GM21367 (cell line): ENCODE data around the gene CASKIN2.
"Not testable (repeated sequence)": the region's sequence is repeated elsewhere in the genome, so short reads cannot be mapped to it uniquely, and the experiment has no call there.

Source experiments
- ATAC-seq: cut with Tn5 transposase; IDR thresholded peaks from one replicate; pipeline ENCODE4 v1.9.1; 2021; ENCODE audit not compliant: unreplicated experiment

The CASKIN2 gene

DNA sequence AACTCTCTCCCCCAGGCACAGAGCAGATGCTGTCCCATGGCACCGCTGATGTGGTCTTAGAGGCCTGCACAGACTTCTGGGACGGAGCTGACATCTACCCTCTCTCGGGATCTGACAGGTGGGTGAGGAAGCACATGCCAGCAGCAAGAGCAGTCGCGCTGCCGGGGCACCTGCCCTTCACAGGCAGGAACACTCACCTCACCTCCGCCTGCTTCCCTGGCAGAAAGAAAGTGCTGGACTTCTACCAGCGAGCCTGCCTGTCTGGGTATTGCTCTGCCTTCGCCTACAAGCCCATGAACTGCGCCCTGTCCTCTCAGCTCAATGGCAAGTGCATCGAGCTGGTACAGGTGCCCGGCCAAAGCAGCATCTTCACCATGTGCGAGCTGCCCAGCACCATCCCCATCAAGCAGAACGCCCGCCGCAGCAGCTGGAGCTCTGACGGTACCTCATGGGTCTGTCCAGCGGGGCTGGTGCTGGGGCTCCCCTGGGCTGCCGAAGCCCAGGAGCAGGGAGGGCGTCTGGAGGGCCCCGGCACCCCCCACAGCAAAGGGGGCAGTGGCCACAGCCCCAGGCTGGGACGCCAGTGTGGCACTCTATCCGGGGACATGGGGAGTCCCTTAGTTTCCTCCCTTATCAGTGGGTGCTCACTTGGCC lies 21.7 kb downstream of the CASKIN2 start:
- ATAC-seq = no peak

DNA sequence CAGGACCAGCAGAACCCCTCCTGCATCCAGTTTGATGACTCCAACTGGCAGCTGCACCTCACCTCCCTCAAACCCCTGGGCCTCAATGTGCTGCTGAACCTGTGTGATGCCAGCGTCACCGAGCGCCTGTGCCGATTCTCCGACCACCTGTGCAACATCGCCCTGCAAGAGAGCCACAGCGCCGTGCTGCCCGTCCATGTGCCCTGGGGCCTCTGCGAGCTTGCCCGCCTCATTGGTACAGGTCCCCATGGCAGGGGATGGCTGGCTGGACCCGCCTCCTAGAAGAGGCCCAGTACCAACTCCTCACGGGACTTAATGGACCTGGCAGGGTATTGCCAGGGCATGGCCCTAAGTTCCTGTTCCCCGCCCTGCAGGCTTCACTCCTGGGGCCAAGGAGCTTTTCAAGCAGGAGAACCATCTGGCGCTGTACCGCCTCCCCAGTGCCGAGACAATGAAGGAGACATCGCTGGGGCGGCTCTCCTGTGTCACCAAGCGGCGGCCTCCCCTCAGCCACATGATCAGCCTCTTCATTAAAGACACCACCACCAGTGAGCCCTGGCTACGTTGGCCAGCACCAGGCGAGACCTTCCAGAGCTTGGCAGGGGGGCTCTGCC lies 22.7 kb downstream of the CASKIN2 start:
- ATAC-seq = no peak

DNA sequence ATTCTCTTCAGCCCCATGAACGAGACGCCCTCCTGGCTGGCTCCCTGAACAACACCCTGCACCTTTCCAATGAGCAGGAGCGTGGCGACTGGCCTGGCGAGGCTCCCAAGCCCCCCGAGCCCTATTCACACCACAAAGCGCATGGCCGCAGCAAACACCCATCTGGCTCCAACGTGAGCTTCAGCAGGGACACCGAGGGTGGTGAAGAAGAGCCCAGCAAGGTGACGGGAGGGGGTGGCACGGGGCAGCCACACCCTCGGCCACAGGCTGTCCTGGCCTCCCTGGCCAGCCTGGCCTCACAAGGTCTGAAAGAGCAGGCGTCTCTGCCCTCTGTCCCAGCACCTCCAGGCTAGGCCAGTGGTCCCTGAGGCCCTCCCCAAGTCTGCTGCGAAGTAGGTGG lies 23.7 kb downstream of the CASKIN2 start:
- no peak for ATAC-seq

DNA sequence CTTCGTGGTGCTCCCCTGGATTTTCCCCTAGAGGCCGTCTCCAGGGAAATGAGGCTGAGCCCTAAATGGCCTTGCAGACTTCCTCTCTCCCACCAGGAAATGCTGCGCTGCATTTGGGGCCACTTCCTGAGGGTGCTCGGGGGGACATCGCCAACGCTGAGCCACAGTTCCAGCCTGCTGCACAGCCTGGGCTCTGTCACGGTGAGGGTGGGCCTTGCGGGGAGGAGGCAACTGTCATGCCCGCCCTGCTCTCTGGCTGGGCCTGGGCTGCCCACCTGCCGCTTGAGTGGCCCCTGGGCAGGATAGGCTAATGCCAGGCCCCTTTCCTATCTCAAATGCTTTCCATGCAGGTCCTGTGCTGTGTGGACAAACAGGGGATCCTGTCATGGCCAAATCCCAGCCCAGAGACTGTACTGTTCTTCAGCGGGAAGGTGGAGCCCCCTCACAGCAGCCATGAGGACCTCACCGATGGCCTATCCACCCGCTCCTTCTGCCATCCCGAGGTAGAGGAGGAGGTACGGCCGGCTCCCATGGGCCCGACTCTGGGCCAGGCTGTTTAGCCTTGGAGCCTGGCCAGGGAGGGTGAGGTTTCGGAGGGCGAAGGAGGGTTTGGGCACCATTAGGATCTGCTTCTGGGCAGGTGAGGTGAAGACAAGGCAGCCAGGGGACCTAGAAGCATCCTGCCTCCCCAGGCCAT lies 24.2 kb downstream of the CASKIN2 start:
- ATAC-seq = no peak

DNA sequence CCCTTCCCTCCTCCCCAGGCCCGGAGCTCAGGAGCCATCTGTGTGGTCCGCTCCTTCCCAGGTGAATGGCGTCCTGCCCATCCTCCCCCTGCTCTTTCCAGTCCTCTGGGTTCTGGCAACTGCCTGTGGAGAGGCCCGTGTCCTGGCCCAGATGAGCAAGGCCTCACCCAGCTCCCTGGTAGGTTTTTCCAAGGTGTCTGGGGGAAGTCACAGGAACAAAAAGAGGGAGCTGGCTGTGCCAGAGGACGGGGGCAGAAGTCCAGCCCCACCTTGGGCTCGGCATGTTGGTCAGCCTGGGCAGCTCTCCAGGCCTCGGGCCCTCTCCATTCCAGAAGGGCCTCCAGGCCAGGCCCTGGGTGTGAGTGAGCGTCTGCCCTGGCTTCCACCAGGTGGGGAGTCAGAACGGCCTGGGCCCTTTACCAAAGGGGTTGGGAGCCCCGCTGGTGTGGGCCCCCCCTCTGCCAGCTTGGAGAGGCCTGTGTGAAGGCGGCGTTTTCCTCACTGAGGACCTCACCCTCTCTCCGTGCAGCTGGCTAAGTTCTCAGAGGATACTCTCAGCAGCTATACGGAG lies 25.1 kb downstream of the CASKIN2 start:
- no peak for ATAC-seq

DNA sequence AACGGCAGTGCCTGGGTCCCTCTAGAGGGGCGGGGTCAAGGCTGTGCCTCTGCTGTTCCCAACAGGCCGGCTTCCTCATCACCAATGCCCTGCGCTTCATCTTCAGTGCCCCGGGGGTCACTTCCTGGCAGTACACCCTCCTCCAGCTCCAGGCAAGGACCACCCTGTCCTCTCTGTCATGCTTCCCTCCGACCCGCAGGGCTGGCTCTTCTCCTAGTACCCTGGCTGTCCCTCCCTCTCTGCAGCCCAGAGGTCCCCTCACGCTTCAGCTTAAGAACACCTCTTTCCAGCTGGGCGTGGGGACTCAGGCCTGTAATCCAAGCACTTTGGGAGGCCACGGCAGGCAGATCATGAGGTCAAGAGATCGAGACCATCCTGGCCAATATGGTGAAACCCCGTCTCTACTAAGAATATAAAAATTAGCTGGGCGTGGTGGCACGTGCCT lies 25.8 kb downstream of the CASKIN2 start:
- ATAC-seq = no peak

DNA sequence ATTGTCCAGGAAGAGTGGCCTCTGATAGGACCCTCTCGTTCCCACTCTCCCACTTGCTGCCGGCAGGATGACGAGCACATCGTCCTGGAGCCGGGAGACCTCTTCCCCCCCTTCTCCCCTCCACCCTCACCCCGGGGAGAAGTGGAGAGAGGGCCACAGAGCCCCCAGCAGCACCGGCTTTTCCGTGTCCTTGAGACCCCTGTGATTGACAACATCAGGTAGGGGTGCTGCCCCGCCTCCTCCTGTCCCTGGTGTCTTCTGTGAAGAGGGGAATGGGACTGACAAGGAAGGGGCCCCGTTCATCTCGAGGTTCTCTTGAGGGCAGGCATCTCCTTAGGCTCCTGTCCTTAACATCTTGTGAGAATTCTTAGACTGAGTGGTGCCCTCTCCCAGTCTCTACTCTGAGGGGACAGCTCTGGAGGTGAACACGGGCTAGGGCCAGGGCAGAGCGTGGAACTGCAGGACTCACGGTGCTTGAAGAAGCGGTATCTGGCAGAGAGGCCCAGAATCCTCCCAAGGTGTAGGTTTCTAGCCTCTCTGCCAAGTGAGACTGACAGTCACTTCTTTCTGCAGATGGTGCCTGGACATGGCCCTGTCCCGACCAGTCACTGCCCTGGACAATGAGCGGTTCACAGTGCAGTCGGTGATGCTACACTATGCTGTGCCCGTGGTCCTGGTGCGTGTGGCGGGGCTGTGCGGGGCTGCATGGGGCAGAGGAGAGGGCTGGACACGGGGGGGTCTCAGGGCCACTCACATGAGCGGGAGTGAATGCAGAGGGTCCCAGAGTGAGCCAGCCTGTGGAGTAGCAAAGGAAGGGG lies 26.4 kb downstream of the CASKIN2 start:
- no peak for ATAC-seq

DNA sequence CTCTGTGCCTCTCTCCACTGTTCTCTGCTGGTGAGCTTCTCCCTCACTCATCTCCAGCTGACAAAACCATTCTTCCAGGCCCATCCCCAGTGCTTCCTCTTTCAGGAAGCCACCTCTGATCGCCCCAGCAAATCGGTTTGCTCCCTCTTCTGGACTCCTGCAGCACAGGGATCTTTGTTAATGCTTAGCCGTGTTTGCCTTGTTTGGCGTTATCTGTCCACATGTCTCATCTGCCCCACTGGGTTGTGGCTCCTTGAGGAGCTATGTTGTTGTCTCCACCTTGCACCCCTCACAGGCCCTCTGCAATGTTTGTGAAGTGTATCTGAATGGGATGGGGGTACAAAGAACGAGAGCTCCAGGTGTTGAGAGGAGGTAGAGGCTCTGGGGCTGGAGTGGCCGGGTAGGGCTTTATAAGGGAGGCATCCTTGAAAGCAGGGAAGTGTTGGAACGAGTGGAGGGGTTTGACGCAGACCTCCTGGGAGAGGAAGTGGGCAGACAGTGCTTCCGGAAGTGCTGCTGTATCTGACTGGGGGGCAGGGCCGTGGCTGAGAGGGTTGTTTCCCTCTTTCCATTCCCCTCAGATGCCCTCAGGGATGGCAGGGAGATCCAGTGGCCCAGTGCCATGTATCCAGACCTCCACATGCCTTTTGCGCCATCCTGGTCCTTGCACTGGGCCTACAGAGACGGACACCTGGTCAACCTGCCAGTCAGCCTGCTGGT lies 27.8 kb downstream of the CASKIN2 start:
- ATAC-seq = no peak

DNA sequence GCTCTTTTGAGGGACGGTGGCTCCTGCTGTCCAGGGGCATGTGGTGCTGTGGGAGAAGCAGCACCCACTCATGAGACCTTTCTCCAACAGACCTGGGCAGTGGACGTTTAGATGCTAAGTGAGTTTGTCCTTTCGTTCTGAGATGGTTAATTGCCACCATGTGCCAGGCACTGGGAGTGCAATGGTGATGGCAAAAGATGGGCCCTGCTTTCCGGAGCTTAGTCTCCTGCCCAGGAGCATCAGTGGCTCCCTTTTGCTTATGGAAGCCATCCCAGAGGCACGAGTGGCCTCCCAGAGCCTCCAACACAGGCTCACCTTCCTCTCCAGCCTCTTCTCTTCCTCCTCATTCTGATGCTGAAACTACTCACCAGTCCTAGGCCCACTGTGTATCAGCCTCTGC lies 28.4 kb downstream of the CASKIN2 start:
- ATAC-seq = no peak

DNA sequence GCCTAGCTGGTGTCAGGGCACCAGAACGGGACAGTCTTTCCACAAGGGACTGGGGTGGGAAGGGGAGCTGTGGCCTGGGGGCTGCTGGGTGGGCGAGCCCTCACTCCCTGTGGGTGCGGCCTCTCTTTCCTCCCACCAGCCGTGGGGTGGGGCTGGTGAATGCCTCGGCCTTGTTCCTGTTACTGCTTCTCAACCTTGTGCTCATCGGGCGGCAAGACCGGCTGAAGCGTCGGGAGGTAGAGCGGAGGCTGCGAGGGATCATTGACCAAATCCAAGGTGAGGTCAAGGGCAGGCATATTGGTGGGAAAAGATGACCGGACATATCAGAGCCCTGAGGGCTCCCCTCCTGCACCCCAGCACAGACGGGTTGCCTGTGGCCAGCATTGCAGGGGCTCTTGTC lies 29.2 kb downstream of the CASKIN2 start:
- ATAC-seq = no peak

DNA sequence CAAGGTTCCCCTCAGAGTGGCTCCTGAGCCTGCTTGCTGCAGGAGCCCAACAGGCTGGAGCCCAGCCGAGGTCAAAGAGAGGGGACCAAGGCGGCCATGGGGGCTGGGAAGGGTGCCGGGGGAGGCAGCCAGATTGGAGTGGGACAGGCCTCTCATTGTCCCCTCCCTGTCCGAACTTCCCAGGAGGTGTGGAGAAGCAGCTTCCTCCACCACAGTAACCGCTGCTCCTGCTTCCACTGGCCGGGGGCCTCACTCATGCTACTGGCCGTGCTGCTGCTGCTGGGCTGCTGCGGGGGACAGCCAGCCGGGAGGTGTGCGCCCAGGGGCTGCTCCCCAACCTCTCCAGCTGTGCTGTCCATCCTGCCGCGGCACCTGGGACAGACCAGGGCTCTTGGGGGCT lies 29.6 kb downstream of the CASKIN2 start:
- ATAC-seq = no peak

DNA sequence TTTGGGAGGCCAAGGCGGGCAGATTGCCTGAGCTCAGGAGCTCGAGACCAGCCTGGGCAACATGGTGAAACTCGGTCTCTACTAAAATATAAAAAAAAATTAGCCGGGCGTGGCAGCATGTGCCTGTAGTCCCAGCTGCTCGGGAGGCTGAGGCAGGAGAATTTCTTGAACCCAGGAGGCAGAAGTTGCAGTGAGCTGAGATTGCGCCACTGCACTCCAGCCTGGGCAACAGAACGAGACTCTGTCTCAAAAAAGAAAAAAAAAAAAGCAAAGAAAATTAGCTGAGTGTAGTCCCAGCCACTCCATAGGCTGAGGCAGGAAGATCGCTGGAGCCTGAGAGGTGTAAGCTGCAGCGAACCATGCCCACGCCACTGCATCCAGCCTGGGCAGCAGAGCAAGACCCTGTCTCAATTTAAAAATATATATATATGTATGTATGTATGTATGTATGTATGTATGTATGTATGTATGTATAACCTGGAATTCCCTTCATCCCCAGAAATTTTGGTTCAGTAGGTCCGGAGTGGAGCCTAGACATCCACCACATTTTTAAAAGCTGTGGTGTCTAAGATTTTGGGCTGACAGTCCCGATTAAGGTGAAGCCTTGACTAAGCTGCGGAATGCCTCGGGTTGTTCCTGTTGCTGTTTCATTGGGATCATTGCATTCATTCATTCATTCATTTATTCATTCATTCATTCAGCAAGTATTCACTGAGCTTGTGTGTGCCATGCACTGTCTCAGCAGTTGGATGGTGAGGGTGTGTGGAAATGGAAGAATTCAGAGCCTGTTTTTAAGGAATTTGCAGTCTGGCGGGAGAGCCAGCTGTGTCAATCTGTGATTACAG lies 33.0 kb downstream of the CASKIN2 start:
- no peak for ATAC-seq

DNA sequence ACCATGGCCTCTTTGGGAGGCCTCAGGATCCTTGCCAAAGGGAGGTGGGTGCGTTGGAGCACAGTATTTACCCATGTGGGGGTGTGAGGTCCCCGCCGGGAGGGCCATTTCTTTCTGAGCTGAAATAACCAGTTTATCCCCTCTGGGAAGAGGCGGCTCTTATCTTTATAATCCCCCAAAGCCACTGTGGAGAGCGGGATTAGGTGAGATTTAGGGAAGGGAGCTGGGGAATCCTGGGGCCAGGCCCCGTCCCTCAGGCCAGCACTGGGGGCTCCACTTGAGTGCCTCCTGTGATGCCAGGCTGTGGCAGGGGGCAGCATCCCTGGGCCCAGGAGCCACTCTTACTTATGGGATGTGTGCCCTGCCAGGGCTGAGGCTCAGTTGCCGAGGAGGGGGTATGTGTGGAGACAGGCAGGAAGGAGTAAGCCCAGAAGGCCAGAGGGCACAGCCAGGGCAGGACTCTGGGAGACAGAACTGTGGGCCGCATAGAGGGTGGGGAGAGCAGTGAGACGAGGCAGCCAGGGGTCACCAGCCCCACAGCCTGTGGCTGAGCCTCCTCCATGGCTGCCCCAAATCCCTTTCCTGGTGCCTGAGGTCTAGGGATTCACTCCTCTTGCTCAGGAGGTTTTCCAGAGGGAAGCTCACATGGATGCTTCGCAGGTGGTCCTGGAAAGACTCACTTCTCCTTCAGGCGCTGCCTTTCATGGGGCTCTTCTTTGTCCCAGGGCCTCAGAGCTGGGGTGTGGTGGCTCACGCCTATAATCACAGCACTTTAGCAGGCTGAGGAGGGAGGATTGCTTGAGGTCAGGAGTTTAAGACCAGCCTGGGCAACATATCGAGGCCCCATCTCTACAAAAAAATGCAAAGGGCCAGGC lies 33.9 kb downstream of the CASKIN2 start:
- no peak for ATAC-seq

DNA sequence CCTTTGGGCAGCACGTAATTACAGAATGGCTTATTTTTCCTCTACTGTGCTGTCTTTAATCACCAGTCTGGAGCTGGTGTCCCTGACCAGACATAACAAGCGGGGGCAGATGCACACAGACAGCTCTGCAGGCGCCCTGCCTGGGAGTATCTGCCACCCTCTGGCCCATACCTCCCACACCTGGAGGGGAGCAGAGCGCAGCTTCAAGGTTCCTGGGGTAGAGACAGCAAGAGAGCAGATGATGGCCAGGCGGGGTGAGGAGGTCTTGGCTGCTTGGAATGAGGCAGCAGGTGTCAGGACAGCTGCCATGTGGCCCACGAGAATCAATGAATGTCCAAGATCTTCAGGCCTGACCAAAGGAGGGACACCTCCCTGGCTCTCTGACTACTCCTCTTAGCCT lies 35.1 kb downstream of the CASKIN2 start:
- no peak for ATAC-seq

DNA sequence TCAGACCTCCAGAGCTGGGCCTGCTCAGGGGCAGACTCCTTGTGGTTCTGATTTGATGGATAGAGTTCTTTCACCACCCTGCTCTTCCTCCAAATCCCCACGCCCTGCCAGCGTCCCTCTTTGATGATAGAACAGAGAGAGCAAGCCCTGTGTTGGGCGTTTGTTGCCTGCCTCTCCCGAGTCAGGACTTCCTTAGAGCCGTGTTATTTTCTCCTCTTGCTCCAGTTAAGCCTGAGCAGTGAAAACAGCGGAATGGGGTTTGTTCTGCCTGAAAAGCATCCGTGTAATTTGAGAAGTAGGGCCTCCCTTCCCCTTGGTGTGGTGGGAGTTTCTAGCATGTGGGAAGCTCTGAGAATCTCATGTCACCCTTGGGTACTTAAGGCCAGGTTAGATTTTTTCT lies 36.8 kb downstream of the CASKIN2 start:
- no peak for ATAC-seq

DNA sequence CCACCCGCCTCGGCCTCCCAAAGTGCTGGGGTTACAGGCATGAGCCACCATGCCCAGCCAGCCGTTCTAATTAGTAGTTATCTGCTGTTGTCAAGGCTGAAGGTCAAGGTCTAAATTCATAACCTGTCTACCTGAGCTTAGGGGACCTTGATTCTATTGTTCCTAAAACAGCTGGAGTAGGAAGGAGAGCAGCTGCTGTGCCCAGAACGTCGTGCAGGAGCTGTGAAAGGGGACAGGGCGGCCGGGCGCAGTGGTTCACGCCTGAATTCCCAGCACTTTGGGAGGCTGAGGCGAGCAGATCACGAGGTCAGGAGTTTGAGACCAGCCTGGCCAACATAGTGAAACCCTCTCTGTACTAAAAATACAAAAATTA lies 37.9 kb downstream of the CASKIN2 start:
- not testable (repeated sequence) for ATAC-seq

DNA sequence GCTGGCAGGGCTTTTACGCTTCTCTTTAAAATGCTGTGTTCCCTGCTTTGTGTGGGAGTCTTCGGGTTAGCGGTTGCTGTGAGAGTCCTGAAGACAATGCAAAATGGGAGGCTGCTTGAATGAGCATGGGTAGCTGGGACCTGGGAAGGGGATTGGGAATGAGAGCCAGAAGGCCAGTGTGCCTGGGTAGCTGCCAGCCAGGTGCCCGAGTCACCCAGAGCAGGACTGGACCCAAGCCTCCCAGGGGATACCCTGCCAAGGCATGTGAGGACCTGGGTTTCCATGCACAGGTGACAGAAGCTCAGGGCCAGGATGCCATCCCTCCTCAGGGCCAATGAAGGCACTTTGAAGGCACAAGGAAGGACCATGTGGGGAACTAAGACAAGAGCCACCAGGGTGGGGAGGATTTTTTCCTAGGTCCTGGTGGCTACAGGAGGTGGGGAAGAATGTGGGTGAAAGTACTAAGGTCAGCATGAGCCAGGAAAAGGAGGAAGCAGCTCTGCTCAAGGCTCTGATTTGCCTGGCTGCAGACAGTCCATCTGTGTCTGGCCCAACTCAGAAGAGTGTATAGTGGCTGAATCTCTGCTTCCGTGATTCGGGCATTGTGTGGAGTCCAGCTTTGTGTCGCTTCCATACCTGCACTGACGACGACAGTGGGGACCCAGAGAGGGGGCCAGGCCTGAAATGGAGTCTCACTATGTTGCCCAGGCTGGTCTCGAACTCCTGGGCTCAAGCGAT lies 38.4 kb downstream of the CASKIN2 start:
- ATAC-seq = no peak

DNA sequence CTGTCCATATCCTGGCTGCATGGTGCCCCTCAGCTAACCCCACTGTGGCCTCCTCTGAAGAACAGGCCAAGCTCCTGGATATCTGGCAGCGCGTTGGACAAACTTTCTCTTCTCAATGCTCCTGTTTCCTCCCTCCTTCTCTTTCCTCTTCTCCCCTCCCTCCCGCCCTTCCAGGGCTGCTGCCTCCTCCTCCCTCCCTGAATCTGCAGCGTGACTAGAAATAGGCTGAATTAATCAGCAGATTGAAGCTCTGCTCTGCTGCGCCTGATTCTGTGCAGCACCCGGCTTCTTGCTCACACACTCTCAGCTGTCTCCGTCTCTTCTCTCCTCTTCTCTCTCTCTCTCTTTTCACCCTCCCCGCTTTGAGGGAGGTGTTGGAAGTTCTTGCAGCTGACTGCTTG lies 39.1 kb downstream of the CASKIN2 start:
- no peak for ATAC-seq
